Measurements from ENCODE around the gene SERINC2.
A peak's percentile ranks its signal among the peaks of the same experiment; 100 is the strongest.
"Not testable (repeated sequence)": the region's sequence is repeated elsewhere in the genome, so short reads cannot be mapped to it uniquely, and the experiment has no call there.

SERINC2 gene

GRCh38 chr1:31383967-31384366, 29.0 kb upstream of the SERINC2 start:
- no peak for DNase-seq (ENCODE audit: low spot score)

DNA sequence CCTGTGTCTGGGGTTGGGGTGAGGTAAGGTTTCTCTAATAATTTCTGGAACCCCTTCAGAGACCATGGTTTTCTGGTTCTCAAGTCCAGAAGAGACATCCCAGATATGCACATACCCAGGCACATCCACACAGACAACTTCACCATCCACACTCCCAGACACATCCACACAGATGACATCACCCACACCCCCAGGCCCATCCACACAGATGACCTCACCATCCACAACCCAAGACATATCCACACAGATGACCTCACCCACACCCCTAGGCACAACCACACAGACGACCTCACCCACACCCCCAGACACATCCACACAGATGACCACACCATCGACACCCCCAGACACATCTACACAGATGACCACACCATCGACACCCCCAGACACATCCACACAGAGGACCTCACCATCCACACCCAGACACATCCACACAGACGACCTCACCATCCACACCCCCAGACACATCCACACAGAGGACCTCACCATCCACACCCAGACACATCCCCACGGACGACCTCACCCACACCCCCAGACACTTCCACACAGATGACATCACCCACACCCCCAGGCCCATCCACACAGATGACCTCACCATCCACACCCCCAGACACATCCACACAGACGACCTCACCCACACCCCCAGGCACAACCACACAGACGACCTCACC, 26.3 kb upstream of the SERINC2 start:
- not testable (repeated sequence) for DNase-seq (ENCODE audit: low spot score)

DNA sequence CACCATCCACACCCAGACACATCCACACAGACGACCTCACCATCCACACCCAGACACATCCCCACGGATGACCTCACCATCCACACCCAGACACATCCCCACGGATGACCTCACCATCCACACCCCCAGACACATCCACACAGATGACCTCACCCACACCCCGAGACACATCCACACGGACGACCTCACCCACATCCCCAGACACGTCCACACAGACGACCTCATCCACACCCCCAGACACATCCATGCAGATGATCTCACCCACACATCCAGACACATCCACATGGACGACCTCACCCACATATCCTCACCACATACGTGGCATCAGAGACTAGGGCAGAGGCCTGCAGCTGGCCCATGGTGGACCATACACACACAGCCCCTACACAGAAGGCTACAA, 25.4 kb upstream of the SERINC2 start:
- no peak for DNase-seq (ENCODE audit: low spot score)

DNA sequence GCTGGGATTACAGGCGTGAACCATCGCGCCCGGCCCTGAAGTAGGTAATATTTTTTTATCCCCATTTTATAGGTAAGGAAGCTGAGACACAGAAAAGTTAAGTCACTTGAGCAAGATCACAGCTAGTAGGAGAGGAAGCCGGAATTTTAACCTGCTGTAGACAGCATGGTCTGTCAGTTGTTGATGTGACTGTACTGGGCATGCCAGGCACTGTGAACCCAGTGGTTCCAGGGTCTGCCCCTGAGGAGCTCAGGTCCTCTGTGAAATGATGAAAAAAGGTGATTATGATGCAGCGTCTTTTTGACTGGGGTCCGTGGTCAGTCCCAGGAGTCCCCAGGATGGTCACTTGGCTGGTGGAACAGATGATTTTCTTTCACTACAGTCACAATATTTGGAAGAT, 23.4 kb upstream of the SERINC2 start:
- DNase-seq (ENCODE audit: low spot score): no peak

GRCh38 chr1:31390071-31390470, 22.9 kb upstream of the SERINC2 start:
- DNase-seq (ENCODE audit: low spot score): no peak

DNA sequence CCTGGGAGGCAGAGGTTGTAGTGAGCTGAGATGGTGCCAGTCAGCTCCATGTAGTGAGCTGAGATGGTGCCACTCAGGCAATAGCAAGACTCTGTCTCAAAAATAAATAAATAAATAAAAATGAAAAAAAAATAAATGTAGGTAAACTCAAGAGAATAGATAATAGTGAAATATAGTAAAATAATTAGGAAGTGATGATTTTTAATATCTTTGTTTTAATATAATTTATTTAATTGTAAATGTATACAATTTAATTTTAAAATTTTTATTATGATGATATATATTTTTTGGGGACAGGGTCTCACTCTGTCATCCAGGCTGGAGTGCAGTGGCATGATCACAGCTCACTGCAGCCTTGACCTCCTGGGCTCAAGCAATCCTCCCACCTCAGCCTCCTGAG, 19.6 kb upstream of the SERINC2 start:
- no peak for DNase-seq (ENCODE audit: low spot score)

- DNase-seq (ENCODE audit: low spot score): peak; percentile 52
These were observed 18.3 kb upstream of the SERINC2 start for GRCh38 chr1:31394584-31395193.

DNA sequence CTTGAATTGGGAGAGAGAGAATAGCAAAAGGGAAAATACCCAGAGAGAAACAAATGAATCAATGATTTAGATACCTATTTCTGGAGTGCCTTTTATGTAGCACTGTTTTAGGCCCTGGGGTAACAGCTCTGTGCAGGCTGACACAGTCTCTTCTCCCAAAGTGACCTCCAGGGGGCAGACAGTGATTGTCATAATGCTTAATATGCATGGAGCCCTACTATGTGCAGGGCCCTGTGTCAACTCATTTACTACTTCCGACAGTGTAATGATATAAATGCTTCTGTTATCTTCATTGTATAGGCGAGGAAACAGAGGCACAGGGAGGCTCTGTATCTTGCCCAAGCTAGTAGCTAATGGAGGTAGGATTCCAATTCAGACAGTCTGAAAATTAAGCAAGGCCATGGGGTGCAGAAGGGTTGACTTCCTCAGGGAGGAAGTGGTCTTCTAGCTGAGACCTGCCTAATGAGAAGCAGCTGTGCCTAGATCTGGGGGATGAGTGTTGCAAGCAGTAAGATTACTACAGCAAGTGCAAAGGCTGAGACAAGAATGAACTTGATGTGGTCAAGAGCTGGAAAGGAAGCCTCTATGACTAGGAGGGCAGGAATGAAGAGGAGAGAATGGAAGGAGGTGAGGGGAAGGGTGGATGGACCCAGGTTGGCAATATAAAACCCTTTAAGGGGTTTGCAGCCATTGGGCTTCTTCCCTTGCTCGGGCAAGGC, 16.2 kb upstream of the SERINC2 start:
- DNase-seq (ENCODE audit: low spot score): no peak

DNA sequence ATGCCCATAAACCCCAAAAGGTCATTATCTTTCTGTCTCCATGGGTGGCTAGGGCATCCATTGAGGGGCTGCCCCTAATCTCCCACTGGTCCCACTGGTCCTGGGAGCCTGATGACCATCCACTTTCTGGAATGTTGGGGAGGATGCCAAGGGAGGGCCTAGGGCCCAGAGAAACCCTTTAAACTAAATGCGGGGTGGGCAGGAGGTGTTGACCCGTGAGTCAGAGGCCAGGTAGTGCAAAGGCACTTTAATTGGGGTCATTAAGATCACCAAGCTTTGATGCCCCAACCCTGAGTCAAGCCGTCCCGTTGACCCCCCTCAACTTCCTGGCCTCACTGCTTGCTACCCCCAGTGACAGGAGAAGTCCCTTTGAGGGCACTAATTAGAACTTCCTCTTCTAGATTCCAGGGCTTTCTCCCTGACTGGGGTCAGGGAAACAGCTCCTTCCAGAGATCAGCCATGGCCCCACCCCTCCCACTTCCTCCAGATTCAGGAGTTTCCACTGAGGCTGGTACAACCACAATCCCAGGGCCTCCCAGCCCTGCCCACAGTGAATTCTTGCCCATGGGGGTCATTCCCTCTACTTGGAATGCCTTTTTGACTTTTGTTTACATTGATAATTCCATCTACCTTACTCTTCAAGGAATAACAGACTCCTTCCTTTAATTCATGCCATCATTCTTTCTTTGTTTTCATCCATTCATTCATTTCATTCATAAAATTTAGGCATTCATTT, 15.5 kb upstream of the SERINC2 start:
- DNase-seq (ENCODE audit: low spot score): no peak

DNA sequence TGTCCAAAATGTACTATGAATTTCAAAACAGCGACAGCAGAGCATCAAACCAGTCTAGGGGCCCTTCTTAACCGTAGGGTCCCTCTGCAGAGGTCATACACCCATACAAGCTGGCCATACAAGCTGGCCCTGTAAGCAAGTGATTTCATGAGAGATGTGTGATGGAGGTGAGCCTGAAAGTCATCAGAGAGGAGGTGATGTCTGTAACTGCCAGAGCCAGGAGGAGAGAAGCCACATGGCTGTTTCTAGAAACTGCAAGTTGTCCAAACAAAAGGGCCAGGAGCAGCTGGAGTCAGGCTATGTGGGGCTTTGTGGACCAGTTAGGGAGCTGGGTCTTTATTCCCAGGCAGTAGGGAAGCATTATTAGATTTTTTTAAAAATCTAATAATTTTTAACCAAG, 14.8 kb upstream of the SERINC2 start:
- no peak for DNase-seq (ENCODE audit: low spot score)

GRCh38 chr1:31399976-31400375, 13.0 kb upstream of the SERINC2 start:
- DNase-seq (ENCODE audit: low spot score): no peak

- DNase-seq (ENCODE audit: low spot score): no peak
These were observed 12.6 kb upstream of the SERINC2 start for GRCh38 chr1:31400393-31400792.

DNA sequence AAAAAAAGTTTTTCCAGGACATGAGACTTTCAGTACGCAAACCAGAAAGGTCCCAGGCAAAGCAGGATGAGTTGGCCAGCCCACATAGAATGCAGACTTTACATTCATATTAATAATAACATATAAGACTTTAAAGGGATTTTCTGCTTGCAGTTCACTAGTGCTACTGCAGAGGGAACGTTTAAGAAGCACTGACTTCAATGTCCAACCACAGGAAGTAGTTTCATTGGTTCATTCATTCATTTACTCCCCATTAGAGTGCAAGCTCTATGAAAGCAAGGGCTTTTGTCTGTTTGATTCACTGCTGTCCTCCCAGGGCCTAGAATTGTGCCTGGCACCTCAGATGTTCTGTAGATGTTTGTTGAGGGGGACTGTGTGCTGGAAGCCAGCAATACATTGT, 11.8 kb upstream of the SERINC2 start:
- DNase-seq (ENCODE audit: low spot score): no peak

GRCh38 chr1:31405578-31406245, 7.3 kb upstream of the SERINC2 start:
- no peak for DNase-seq (ENCODE audit: low spot score)

DNA sequence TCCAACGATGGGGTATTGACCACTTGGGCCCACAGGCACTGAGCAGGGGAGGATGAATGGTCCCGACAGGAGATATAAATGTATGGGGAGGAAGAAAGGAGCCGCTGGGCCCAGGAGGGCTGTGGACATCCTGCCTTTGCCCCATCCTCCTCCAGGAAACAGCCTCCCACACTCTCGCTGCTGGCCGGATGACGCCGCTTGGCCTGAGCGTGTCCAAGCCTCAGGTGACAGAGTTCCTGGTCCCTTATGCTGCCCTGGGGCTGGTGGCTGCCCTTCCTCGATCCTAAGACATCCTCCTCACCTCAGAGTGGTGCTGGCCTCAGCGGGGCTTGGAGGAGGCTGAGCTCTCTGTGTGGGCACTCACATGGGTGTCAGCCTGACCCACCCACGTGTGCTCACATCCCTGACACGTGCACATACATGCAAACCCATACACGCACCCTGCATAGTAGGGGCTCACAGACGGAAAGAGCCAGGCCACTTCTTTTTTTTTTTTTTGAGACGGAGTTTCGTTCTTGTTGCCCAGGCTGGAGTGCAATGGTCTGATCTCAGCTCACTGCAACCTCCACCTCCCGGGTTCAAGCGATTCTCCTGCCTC, 5.9 kb upstream of the SERINC2 start:
- DNase-seq (ENCODE audit: low spot score): no peak

GRCh38 chr1:31408788-31409318, 4.2 kb upstream of the SERINC2 start:
- DNase-seq (ENCODE audit: low spot score): no peak

DNA sequence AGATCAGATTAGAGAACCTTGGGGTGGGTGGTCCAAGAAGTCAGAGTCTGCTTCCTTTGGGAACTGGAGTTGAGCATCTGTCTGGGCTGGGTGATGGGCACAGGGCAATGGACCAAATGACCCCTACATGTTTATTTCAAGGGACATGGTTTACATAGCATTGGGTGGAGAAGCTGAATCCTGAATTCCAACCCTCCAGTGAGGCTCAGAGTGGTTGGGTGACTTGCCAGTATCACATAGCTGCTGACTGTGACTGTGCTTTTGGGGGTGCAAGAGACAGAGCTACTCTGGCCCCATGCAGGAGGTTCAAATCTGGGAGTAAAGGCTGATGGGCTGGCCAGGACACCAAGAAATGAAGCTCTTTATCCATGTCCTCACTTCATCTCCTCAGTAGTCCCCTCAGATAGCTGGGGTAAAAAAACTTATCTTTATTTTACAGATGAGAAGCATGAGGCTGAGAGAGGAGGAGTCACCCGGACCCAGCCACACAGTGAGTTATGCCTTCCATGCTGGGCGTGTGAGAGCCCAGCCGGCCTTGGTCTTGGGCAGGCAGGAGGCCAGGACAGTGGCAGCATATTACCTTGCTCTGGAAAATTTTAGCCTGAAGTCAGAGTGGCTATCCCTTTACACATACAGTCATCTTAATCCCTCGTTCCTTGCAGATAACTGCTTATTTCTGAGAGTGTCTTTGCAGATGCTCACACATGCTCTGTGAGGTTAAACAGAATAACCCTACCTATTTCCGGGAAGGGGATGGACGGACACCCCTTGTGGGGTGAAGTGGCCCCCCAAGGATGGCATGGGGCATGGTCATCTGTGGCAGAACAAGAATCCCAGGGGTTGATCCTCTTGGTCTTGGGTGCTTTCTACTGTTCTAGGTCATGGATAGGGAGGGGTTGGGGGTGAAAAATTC, 2.8 kb upstream of the SERINC2 start:
- DNase-seq (ENCODE audit: low spot score): no peak

DNA sequence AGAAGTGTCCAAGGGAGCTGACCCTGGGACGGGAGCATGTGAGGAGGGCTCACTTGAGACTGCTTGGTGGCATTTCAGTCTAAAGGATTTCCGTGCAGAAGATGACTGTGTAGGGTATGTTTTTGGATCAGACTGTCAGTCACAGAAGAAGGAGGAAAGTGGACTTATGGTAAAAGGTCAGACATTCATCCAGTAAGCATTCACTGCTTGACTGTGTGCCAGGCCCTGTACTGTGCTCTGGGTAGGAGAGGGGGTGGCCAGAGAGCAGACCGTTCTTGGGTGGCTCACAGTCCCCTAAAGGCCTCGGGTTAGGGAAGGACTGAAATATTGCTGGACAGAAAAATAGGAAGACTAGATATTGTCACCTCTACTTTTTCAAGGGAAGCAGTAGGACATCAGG, 2.1 kb upstream of the SERINC2 start:
- DNase-seq (ENCODE audit: low spot score): no peak

DNA sequence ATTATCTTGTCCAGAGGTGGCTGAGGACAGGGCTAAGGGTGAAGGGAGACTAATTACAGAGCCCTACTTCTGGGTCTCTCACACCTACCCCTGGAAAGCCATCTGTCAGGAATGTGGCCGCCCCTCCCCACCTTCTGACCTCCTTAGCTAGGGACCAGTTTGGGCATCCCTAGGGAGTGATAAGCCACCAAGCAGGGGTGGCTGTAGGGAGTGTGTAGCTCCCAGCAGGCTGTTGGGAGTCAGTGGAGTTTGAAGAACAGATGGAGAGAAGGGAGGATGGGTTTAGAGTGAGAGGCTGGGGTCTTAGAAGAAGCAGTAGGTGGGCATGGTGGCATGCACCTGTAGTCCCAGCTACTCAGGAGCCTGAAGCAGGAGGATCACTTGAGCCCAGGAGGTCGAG, 808 bp upstream of the SERINC2 start:
- DNase-seq (ENCODE audit: low spot score): no peak

DNA sequence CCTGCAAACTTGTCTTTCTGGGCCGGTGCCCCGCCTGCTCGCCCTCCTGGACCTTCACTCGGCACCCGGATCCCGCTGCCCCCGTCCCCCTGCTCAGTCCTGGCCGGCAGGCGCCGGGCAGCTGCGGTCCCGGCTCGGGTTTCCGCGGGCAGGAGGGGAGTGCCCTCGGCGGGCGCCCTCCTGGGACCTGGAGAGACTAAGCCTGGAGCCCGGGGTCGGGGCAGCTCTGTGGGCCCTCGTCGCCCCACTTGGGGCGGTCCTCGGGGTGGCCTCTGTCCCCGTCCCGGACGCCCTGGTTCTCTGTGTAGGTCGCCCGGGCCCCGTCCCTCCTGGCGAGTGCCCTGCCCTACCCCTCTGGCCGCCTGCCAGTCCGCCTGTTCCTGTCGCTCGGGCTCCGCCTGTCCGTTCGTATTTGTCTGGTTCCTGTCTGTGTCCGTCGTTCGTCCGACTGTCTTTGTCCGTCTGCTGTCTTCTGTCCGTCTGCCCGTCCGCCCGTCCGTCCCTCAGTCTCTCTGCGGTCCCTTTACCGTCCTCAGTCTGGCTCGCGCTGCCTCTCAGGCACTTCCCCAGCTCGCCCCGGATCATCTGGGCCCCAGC, 490 bp downstream of the SERINC2 start:
- no peak for DNase-seq (ENCODE audit: low spot score)

Measured in COLO829 (cell line).